Naive B cell (primary cell): ENCODE measurements around the gene PTGR3. TPM values are rescaled to one million over a fixed set of nuclear protein-coding genes. Genes with fewer than 3 reads are reported as not detected.

ENCODE experiments used
- ATAC-seq, 2 donors: fragments of 150-1000 bp; cut with Tn5 transposase; 2 replicates each; pipeline ENCODE4 v1.10.0; 2021; ENCODE audit warnings: low read depth in 2 of 2, mild to moderate bottlenecking in 2 of 2, moderate library complexity in 2 of 2
- DNase-seq: peaks from one replicate; pipeline ENCODE4 v3.0.0; 2022
- H3K27ac Mint-ChIP-seq, 6 donors: one replicate each; pipeline ENCODE4 v1.8.0; 2020 to 2022; ENCODE audit warnings: mild to moderate bottlenecking in 6 of 6, mixed read lengths in 6 of 6, moderate library complexity in 5 of 6, inconsistent platforms in 2 of 6
- H3K27me3 Mint-ChIP-seq, 3 donors: one replicate each; pipeline ENCODE4 v1.8.0; 2021 to 2022; ENCODE audit warnings: mixed read lengths in 3 of 3, mild to moderate bottlenecking in 1 of 3
- H3K36me3 Mint-ChIP-seq, 2 donors: one replicate each; pipeline ENCODE4 v1.8.0; 2020 to 2022; ENCODE audit warnings: mixed read lengths in 2 of 2, inconsistent platforms in 1 of 2, mild to moderate bottlenecking in 1 of 2
- H3K4me1 Mint-ChIP-seq, 3 donors: one replicate each; pipeline ENCODE4 v1.8.0; 2020 to 2022; ENCODE audit warnings: mixed read lengths in 3 of 3, inconsistent platforms in 1 of 3, mild to moderate bottlenecking in 1 of 3, moderate library complexity in 1 of 3
- H3K4me3 Mint-ChIP-seq, 8 donors: one replicate each; pipeline ENCODE4 v1.8.0; 2020 to 2022; ENCODE audit warnings: mild to moderate bottlenecking in 8 of 8, mixed read lengths in 8 of 8, moderate library complexity in 8 of 8, inconsistent platforms in 2 of 8
- H3K9me3 Mint-ChIP-seq, 7 donors: one replicate each; pipeline ENCODE4 v1.8.0; 2020 to 2022; ENCODE audit warnings: mixed read lengths in 7 of 7, mild to moderate bottlenecking in 5 of 7, inconsistent platforms in 2 of 7, moderate library complexity in 1 of 7
- polyA plus RNA-seq, 6 donors: library from polyadenylated mRNA; unstranded; fragments of 300-500 nt; fragmentation: Illumina TruSeq; gene quantifications; one replicate each; pipeline ENCODE4 v1.2.3, GENCODE V29; 2021; ENCODE audit warnings: low read depth in 6 of 6

Gene PTGR3
- polyA plus RNA-seq, 6 donors from 2014 or later, result 14.7 to 36.8 (median 22.5) TPM

- Mint-ChIP-seq H3K27ac (no peak overlapping the region), H3K27me3 (peaks cover 13 to 28% (median 20%) of the 10 kb centered on the region in 3 donors), H3K4me3 (peak overlapping the region in 3 of 8 donors; percentile 7 to 58 (median 49)), H3K9me3 (peaks cover 0 to 4% (median 0%) of the 10 kb centered on the region in 7 donors), H3K4me1 (peaks cover 8 to 12% (median 10%) of the 10 kb centered on the region in 3 donors), H3K36me3 (no peaks in the 10 kb centered on the region)
- no peak for ATAC-seq
- no peak for DNase-seq
Observed at GRCh38 chr18:75162978-75163377, 46.0 kb downstream of the PTGR3 start.

GRCh38 chr18:75162467-75162866 is 46.5 kb downstream of the PTGR3 start:
- no peak for DNase-seq
- Mint-ChIP-seq H3K36me3 (no peaks in the 10 kb centered on the region), H3K4me1 (peaks cover 8 to 12% (median 10%) of the 10 kb centered on the region in 3 donors), H3K4me3 (peak overlapping the region in 7 of 8 donors; percentile 9 to 96 (median 93)), H3K27ac (peak overlapping the region in 1 of 6 donors; percentile 65), H3K27me3 (peaks cover 13 to 27% (median 21%) of the 10 kb centered on the region in 3 donors), H3K9me3 (peaks cover 0 to 4% (median 0%) of the 10 kb centered on the region in 7 donors)
- ATAC-seq, result no peak

GRCh38 chr18:75161256-75162028 is 47.5 kb downstream of the PTGR3 start:
- peaks cover 4 to 16% (median 16%) of the 10 kb centered on the region in 3 donors for H3K27me3 Mint-ChIP-seq
- peak overlapping the region; percentile 81 to 96 (median 92) for H3K4me3 Mint-ChIP-seq
- ATAC-seq (peak; percentile 45 to 46), DNase-seq (peak; percentile 10)
- peaks cover 8 to 12% (median 10%) of the 10 kb centered on the region in 3 donors for H3K4me1 Mint-ChIP-seq
- H3K9me3 Mint-ChIP-seq, result peaks cover 0 to 4% (median 0%) of the 10 kb centered on the region in 7 donors
- H3K36me3 Mint-ChIP-seq, result no peaks in the 10 kb centered on the region
- H3K27ac Mint-ChIP-seq, result peak overlapping the region in 5 of 6 donors; percentile 26 to 87 (median 34)

- Mint-ChIP-seq H3K27me3 (peaks cover 3 to 17% (median 14%) of the 10 kb centered on the region in 3 donors), H3K27ac (no peak overlapping the region), H3K36me3 (no peaks in the 10 kb centered on the region), H3K4me1 (peaks cover 8 to 12% (median 10%) of the 10 kb centered on the region in 3 donors), H3K4me3 (peak overlapping the region in 6 of 8 donors; percentile 51 to 81 (median 72)), H3K9me3 (peaks cover 0 to 4% (median 0%) of the 10 kb centered on the region in 7 donors)
- no peak for ATAC-seq
- no peak for DNase-seq
Observed at GRCh38 chr18:75160364-75160763, 48.6 kb downstream of the PTGR3 start.

GRCh38 chr18:75159646-75160356 is 49.1 kb downstream of the PTGR3 start:
- DNase-seq (no peak), ATAC-seq (no peak)
- Mint-ChIP-seq H3K9me3 (peaks cover 0 to 9% (median 4%) of the 10 kb centered on the region in 7 donors), H3K27ac (no peak overlapping the region), H3K36me3 (peaks cover 0 to 5% of the 10 kb centered on the region in 2 donors), H3K4me1 (peaks cover 8 to 12% (median 10%) of the 10 kb centered on the region in 3 donors), H3K27me3 (peaks cover 3 to 23% (median 19%) of the 10 kb centered on the region in 3 donors), H3K4me3 (peak overlapping the region in 5 of 8 donors; percentile 51 to 81 (median 75))

- Mint-ChIP-seq H3K27ac (no peak overlapping the region), H3K4me3 (no peak overlapping the region), H3K4me1 (peaks cover 8 to 12% (median 10%) of the 10 kb centered on the region in 3 donors), H3K27me3 (peaks cover 3 to 29% (median 24%) of the 10 kb centered on the region in 3 donors), H3K36me3 (peaks cover 0 to 11% of the 10 kb centered on the region in 2 donors), H3K9me3 (peaks cover 0 to 9% (median 5%) of the 10 kb centered on the region in 7 donors)
- ATAC-seq, result no peak
- no peak for DNase-seq
Observed at GRCh38 chr18:75159238-75159518, 49.8 kb downstream of the PTGR3 start.

Other genes starting within 250 kb of the PTGR3 start
- 1 to 10 TPM in 5 of 6 donors, under 1 TPM in 1; 0.41 to 2.2 (median 1.7) TPM for gene TSHZ1, start 1.7 kb upstream of the PTGR3 start, polyA plus RNA-seq
- not detected for gene SMIM21, start 218.6 kb upstream of the PTGR3 start, polyA plus RNA-seq